GM04504 (cell line): ENCODE results near the gene DUSP5.
"Not testable (repeated sequence)": the region's sequence is repeated elsewhere in the genome, so short reads cannot be mapped to it uniquely, and the experiment has no call there.

ENCODE experiments used
- DNase-seq: peaks from one replicate; pipeline ENCODE4 v3.0.0-alpha.2; 2012; ENCODE audit warnings: low read depth

DUSP5 gene, protein sequence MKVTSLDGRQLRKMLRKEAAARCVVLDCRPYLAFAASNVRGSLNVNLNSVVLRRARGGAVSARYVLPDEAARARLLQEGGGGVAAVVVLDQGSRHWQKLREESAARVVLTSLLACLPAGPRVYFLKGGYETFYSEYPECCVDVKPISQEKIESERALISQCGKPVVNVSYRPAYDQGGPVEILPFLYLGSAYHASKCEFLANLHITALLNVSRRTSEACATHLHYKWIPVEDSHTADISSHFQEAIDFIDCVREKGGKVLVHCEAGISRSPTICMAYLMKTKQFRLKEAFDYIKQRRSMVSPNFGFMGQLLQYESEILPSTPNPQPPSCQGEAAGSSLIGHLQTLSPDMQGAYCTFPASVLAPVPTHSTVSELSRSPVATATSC

DNA sequence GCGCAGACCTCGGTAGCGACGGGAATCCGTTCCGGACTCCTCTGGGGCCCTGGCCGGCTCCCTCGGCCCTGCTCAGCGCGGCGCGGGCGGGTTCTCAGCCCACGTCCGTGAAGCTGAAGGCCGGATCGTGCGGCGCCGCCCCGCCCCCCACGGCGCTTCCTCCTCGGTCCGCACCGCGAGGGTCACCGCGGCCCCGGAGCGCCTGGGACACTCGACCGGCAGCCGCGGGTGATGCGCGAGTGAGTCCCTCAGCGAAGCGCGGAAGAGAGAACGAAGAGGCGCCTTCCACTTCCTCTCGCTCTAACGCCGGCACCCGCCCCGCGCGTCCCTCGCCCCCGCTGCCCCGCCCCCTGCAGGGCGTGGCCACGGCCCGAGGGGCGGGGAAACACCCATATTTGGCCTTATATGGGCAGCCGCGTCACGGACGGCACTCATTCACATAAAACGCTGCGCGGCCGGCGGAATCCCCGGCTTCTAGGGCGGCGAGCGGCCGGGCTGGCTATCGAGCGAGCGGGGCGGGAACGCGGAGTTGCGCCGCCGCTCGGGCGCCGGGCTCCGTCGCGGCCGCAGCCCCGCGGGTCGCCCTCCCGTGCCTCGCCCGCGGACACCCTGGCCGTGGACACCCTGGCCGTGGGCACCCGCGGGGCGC lies at the start of gene DUSP5:
Gene DUSP5 (plus strand): TSS at position 470 of the 649 bp plus-strand sequence. CDS start 215 bp downstream, outside the sequence.
- DNase-seq, result peak; percentile 94

DNA sequence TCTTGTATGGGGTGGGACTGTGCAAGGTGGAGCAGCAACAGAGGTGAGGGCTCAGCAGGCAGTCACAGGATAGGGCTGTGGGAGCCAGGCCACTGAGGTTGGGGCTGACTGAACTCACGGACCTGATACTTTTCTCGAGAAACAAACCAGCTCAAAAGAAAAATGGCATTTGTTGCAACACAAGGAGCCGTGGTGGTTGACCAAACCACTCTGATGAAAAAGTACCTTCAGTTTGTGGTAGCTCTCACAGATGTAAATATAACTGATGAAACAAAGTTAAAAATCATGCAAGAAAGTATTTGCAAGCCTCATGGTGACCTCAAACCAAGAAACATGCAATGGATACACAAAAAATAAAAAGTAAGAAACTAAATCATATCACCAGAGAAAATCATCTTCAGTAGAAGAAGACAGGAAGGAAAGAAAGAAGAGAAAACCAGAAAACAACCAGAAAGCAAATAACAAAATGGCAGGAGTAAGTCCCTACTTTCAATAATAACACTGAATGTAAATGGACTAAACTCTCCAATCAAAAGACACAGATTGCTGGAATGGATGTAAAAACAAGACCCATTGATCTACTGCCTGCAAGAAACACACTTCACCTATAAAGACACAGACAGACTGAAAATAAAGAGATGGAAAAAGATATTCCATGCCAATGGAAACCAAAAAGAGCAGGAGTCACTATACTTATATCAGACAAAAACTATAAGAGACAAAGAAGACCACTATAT lies 48.9 kb upstream of the DUSP5 start:
- no peak for DNase-seq

DNA sequence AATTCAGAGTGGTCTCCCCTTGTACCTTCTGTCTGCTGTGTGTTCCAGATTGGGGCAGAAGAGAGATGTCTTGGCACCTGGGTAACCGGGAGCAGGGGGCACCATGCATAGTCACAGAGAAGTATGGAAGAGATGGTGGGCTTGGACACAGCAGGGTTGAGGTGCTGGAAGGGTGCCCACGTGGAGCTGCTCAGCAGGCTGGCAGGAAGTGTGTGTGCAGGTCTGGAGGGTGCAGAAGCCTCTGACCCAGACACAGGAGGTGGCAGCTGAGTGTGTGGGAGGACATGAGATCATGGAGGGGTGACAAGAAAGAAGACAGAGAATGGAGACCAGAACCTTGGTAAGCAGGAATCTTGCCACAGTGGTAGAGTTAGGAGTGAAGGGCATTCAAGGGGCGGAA lies 42.3 kb upstream of the DUSP5 start:
- DNase-seq, result no peak

DNA sequence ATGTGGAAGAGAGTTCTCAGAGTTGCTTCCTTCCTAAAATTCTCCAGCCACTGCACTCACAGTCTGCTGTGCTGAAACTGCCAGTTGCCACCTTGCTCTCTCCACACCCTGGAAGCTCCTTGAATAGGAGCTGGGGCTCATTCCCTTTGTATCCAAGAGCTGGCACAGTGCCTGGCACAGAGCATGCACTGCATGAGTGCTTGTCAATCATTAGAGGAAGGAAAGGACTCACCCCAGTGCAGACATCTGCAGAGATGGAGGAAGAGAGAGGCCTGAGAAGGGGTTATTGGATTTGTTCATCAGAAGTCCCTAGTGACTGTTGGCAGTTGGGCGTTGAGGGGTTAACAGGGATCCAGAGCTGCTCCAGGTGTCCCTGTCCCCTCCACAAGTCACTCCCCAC lies 41.7 kb upstream of the DUSP5 start:
- DNase-seq, result no peak

DNA sequence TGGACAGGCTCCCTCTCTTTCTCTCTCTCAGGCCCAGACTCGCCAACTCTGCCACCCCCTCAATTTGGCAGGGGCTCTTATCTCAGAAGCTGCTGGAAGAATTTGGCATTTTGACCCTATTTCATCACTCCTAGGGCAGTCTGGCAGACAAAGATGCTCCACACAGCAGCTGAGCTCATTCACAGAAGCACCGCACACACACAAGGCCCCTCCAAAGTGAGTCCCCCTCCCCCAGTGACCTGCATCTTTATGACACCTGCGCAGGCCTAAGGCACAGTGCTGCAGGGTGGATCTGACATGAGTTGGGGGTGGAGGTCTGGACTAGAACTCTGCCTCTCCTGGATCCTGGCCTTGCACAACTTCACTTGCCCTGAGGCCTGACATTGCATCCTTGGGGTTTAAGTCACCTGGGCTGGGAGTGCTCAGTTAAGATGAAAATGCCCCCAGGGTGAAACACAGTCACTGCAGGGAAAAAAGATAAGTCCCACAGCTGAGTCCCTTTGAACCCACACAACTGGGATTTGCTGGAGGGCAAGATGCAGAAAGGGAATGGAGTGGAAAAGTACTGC lies 41.1 kb upstream of the DUSP5 start:
- DNase-seq, result no peak

DNA sequence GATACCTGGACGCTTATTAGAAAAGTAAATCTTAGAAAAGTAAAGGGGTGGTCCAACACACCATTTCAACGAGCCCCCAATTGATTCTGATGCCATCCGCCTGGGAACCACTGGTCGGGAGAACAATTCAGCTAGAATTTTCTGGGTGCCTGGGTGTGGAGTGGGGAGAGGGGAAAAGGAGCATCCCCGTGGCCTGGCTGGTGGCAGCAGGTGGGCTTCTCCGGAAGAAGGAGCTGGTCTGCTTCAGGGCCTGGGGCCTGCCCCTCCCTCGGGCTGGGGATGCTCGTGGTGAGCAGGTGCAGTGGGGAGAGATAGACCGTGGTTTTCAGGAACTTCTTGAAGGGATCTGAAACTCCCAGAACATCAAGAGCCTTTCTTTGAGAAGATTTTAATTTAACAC lies 39.9 kb upstream of the DUSP5 start:
- no peak for DNase-seq

DNA sequence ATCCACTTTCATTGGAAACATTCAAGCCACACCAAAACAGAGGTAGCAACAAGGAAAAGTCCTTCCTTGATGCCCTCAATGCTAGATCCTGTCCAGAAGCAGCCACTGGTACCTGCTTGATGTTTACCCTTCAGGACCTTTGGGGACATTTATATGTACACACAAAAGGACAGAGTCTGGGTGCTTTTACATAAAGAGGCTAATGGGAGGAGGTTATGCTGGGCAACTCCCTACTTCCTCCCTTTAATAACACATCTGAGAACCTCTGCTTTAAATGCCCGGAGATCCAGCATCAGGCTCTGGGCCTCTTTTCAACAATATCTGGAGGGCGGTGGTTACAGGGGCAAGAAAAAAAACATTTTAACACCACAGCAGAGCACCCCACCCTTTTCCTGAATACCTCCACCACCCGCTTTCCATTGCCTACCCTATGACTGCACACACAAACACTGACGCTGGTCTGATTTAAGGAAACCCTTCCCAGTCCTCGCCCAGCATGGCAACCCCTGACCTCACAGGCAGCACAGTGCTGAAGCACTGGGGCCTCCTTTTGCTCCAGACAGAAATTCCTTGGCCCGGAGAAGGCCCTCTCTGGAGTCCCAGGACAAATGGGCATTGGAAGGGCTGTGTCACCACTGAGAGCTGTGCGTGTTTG lies 39.3 kb upstream of the DUSP5 start:
- DNase-seq, result no peak

DNA sequence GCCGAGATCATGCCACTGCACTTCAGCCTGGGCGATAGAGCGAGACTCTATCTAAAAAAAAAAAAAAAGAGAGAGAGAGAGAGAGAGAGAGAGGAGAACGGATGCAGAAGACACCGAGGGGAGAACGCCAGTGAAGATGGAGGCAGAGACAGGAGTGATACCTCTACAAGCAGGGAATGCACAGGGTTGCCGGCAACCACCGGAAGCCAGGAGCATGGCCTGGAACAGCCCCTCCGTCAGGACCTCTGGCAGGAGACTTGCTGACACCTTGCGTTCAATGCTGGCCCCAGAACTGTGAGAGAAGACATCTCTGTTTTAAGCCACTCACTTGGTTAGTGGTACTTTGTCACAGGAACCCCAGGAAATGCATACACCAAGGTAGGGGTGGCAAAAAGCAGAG lies 38.1 kb upstream of the DUSP5 start:
- DNase-seq, result no peak

DNA sequence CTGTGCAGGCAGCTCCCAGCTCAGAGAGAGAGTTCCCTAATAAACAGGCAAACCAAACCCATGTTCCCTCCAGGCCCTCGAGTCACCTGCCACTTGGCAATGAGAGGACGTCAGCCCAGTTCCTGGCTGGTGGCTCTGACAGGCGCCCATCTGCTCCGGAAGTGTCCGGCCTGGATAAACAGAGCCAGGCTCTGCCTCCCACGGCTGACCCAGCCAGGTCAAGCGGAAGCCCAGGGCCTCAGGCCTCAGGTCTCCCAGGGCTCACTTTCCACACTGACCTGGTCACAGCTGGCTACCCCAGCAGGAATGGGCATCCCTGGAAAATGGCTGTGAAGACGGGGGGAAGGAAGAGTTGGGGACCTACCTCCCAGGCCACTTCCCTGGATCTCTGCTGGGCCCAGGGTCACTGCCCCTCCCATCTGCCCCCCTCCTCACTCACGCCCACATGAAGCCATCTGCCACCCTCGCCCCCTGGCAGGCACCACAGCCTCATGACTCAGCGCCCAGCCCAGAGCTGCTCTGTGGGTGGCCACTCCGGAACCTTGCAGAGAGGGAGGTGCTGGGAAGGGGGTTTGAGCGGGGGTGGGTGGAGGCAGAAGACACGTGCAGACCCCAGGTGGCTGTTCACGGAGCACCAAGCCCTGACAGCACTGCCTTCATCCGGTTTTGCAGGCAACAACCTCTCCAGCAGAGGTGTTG lies 37.4 kb upstream of the DUSP5 start:
- DNase-seq, result no peak

DNA sequence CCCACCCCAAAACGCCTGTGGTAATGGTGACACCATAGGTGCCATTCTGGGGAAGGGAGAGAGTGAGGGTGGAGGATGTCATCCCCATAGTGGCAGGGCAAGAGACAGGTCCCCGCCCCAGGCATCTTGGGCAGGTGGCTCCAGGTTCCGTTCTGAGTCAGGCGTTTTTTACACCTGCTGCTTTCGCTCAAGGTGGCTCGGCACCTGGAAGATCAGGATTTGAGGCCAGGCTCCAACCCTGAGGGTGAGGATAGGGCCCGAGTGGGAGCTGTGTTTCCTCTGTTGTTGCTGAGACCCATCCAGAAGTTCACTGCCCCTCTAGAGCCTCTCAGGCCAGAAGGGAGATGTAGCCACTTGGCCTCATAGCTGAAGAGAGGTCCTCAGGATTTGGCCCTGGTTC lies 36.6 kb upstream of the DUSP5 start:
- DNase-seq, result no peak

DNA sequence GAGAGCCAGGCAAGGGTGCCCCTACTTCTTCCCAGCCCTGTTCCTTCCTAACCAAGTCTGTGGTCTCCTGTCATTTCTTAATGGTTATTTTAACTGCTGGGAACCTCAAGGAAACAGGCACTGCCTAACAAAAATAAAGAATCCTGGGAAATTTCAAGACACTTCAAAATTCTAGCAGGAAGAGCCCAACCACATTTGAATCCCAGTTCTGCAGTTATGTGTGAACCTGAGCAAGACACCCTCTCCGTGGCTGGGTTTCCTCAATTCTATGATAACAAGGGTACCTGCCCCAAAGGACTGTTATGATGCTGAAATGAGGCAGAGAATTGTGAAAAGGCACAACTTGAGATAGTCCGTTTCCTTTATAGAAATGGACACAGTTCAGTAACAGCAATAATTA lies 36.2 kb upstream of the DUSP5 start:
- DNase-seq, result no peak

DNA sequence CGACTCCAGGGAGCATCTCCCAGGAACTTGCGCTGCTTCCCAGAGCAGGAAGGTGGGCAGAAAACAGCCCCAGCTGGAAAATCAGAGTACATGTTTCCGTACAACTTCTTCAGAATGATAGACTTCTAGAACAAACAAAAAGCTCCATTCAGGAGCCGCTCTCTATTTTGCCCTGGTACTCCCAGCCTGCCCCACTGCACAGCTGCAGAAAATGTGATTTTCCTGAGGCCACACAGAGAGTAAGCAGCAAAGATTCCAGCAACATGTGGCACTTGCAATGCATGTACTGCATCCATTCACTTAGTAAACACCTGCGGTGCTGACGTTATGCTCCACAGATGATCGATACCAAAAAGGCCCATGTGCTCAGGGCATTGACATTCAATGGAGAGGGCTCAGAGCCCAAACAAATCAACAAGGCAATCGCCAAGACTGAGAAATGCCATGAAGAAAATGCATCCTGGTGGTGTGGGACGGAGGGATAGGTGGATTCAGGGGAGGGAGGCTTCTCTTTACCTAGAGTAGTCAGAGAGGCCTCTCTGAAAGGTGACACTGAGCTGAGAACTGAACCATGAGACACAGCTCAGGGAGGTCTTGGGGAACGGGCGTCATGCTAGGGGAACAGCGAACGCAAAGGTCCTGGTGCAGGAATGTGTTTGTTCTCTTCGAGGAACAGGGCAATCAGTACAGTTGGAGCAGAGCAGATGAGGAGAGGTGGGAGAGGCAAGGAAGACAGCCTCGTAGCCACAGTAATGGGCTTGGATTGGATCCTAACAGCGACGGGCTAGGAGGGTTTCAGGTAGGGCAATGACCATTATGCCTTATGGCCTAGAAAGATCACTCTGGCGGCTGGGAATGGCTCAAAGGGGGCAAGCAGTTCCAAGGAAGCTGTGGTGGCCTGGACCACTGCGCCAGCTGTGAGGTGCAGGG lies 35.3 kb upstream of the DUSP5 start:
- no peak for DNase-seq

DNA sequence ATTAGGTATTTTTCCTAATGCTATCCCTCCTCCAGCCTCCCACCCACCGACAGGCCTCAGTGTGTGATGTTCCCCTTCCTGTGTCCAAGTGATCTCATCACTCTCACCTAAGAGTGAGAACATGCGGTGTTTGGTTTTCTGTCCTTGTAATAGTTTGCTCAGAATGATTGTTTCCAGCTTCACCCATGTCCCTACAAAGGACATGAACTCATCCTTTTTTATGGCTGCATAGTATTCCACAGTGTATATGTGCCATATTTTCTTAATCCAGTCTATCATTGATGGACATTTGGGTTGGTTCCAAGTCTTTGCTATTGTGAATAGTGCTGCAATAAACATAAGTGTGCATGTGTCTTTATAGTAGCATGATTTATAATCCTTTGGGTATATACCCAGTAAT lies 29.4 kb upstream of the DUSP5 start:
- not testable (repeated sequence) for DNase-seq

DNA sequence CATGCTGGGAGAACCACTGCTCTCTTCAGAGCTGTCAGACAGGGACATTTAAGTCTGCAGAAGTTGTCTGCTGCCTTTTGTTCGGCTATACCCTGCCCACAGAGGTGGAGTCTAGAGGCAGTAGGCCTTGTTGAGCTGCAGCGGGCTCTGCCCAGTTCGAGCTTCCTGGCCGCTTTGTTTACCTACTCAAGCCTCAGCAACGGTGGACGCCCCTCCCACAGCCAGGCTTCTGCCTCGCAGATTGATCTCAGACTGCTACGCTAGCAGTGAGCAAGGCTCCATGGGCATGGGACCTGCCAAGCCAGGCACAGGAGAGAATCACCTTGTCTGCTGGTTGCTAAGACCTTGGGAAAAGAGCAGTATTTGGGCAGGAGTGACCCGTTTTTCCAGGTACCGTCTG lies 27.2 kb upstream of the DUSP5 start:
- not testable (repeated sequence) for DNase-seq

DNA sequence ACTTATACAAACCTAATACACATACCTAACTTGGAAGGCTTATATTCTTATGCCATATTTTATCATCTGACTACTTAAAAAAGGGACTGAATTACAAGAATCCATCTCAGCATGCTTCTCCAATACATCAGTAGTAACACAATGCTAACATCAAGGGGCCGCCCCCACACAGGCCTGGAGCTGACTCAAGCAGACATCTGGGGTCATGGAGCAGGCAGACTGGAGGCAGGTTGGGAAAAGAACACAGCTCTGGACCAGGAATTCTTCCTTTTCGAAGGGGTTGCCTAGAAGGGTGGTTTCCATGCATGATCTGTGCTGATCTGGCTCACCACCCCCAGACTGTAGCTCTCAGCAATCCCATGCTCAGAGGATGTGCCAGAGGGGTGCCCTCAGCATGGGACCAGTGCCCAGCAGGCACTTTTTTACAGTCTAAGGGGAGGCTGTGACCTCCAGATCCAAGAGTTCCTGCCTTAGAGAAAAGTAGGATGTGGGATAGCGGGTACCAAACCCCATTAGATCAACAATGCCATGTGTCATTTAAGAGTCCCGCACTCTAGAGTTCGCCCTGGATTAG lies 26.1 kb upstream of the DUSP5 start:
- DNase-seq, result no peak

DNA sequence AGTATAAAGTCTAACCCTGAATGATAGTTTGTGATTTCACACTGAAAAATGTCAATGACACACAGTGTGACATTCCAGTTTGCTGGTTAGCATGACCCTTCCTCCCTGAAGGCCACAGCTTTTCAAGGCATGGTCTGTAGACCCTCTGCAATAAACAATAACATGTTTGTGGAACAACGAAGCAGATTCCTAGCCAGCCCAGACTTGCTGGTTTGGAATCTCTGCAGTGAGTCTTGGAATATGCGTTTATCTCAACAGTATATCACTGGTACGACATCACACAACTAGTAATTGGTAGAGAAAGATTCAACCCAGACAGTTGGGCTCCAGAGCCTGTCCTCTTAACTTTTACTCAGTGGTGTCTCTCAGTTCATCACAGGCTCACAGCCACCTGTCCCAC lies 23.7 kb upstream of the DUSP5 start:
- DNase-seq, result no peak

DNA sequence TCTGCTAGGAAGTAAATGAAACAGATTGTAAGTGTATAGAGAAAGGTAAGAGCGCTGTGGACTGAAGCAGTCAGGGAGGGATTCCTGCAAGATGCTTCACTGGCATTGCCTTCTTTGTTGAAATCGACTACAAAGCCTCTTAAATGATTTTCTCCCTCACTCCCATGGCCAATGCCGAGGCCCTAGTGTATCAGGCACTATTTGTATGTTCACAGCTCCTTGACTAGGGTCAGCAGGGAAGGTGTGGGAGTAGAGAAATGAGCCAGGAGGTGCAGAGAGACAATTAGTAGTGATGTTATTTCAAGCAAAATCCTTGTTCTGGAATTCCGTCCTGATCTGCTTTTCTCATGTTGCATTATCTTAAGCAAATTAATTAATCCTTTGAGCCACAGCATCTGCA lies 22.9 kb upstream of the DUSP5 start:
- no peak for DNase-seq

DNA sequence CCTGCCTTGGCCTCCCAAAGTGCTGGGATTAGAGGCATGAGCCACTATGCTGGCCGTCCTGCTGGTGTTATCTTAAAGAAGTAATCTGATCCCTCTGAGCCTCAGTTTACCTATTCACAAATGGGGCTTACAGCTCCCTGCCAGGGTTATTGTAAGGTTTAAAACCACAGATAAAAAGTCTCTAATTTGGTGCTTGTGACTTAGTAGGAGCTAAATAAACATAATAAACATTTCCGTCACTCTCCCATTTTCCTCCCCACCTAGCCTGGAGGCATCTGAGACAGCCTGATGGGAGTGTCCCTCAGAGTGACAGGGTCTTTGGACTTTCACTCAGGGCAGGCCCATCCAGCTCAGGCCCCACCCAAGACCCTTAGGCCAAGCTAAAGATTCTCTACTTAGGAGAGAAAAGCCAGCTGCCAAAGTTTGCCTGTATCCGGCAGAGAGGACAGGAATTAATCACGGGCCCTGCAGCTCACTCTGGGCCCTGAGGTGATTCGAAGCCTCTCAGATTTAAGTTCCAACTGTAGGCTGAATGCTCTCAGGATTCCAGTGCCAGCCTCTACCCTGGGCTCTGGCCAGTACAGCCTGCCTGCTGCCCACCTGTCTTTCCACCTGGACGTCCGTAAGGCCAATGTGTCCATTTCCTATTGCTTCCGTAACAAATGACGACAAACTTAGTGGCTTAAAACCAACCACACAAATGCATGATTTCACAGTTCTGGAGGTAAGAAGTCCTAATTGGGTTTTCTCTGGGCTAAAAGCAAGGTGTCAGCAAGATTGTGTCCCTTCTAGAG lies 21.8 kb upstream of the DUSP5 start:
- no peak for DNase-seq

DNA sequence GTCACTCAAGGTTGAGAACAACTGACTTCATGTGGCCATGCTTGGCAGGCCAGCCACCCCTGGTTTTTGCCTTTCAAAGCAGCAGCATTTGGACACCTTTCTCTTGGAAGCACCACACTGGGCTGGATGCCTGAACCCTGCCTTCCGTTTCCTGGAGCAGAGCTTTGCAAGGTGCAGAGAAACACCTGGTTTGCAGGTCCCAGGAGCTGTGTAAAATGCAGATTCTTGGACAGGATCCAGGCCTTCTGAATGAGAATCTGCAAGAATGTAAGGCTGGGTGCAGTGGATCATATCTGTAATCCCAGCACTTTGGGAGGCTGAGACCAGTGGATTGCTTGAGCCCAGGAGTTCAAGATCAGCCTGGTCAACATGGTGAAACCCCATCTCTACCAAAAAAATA lies 18.0 kb upstream of the DUSP5 start:
- DNase-seq, result no peak
